ENCODE measurements around the gene PDGFA. TPM values are rescaled to one million over a fixed set of nuclear protein-coding genes. Genes with fewer than 3 reads are reported as not detected.

The PDGFA gene
- 23.6 and 32.5 TPM in 2 replicates for total RNA-seq (2021)
- Bru-seq, nascent RNA, result percentile 47 among the genes with signal in this experiment
- percentile 64 among the genes with signal in this experiment for BruChase-seq, experiment 1, labeled RNA remaining after a 2-hour chase
- percentile 69 among the genes with signal in this experiment for BruChase-seq, experiment 2, labeled RNA remaining after a 6-hour chase
- long read RNA-seq, result 0 reads

- H3K27me3 ChIP-seq (ENCODE audit: insufficient read depth, low read depth), result no peaks in the 10 kb centered on the region
- TF ChIP-seq EZH2 (IDR thresholded peaks at IDR 0.05; ENCODE audit: low read depth) (no peak), CTCF (conservative IDR thresholded peaks at IDR 0.05) (no peak; the same call in 1 of the 2 replicates)
- H3K36me3 ChIP-seq (ENCODE audit: low read depth), result no peaks in the 10 kb centered on the region
- peaks cover 27% of the 10 kb centered on the region for H3K79me2 ChIP-seq (ENCODE audit: low read depth)
- H3K4me1 ChIP-seq (replicated peaks; ENCODE audit: insufficient read depth), result peaks cover 10% of the 10 kb centered on the region; the same call in 1 of the 2 replicates
- H3K4me3 ChIP-seq, result peak within 1 kb of the TSS; percentile 95
- POLR2A ChIA-PET (ENCODE audit: unreplicated experiment), result interaction anchor here (0.6 to 1.3 kb wide), 2 partner anchors 19 to 79 kb away, joined by 7 to 13 read pairs; no protein-coding TSS in a partner anchor
- BruUV-seq (replicated peaks), result no TSS peak
- H3K4me2 ChIP-seq, result peak within 1 kb of the TSS; percentile 98
- peak in 1 of 2 experiments; percentile 73 for DNase-seq
- no peaks in the 10 kb centered on the region for H3K9me3 ChIP-seq (ENCODE audit: insufficient read depth, low read depth)
- H3K27ac ChIP-seq, result peak within 1 kb of the TSS; percentile 17; the same call in 1 of the 2 replicates
- H4K20me1 ChIP-seq (ENCODE audit: insufficient read depth), result peaks cover 5% of the 10 kb centered on the region; the same call in 1 of the 2 replicates
- peaks cover 19% of the 10 kb centered on the region; the same call in 1 of the 2 replicates for H3F3A ChIP-seq (ENCODE audit: insufficient read depth, low read depth)
- intact Hi-C loops (cut with micrococcal nuclease; ENCODE audit: unreplicated experiment), result loop anchor here (2.0 kb wide), 3 partner anchors 19 to 213 kb away; no protein-coding TSS in a partner anchor
- CTCF ChIA-PET, result no interaction called here
- no peaks in the 10 kb centered on the region for H3K9me2 ChIP-seq (ENCODE audit: insufficient read depth)
- peak within 1 kb of the TSS; percentile 81 for H2AFZ ChIP-seq
These were observed at the start of gene PDGFA for GRCh38 chr7:519484-520390. TSS of gene PDGFA (minus strand) at chr7:519846. CDS start at chr7:519001, 845 bp downstream.

GRCh38 chr7:568031-568951 lies 48.6 kb upstream of the PDGFA start:
- intact Hi-C loops (cut with micrococcal nuclease; ENCODE audit: unreplicated experiment), result no loop called here
- no peaks in the 10 kb centered on the region for H3K4me1 ChIP-seq (replicated peaks; ENCODE audit: insufficient read depth)
- no peak for TF ChIP-seq CTCF (conservative IDR thresholded peaks at IDR 0.05)
- no peak for TF ChIP-seq EZH2 (IDR thresholded peaks at IDR 0.05; ENCODE audit: low read depth)
- H3K4me3 ChIP-seq, result no peak overlapping the region
- no peak overlapping the region for H2AFZ ChIP-seq
- H3F3A ChIP-seq (ENCODE audit: insufficient read depth, low read depth), result no peaks in the 10 kb centered on the region
- DNase-seq, result no peak
- no peaks in the 10 kb centered on the region for H3K9me2 ChIP-seq (ENCODE audit: insufficient read depth)
- ChIA-PET POLR2A (ENCODE audit: unreplicated experiment) (no interaction called here), CTCF (no interaction called here)
- H3K27me3 ChIP-seq (ENCODE audit: insufficient read depth, low read depth), result no peaks in the 10 kb centered on the region
- no peaks in the 10 kb centered on the region for H4K20me1 ChIP-seq (ENCODE audit: insufficient read depth)
- H3K9me3 ChIP-seq (ENCODE audit: insufficient read depth, low read depth), result no peaks in the 10 kb centered on the region
- H3K79me2 ChIP-seq (ENCODE audit: low read depth), result no peaks in the 10 kb centered on the region
- H3K27ac ChIP-seq, result no peak overlapping the region
- no peaks in the 10 kb centered on the region for H3K36me3 ChIP-seq (ENCODE audit: low read depth)
- no TSS peak for BruUV-seq (replicated peaks)
- no peak overlapping the region for H3K4me2 ChIP-seq
